OCI-LY7 (cell line): ENCODE measurements around the gene SCAMP5. TPM values are rescaled to one million over a fixed set of nuclear protein-coding genes. Genes with fewer than 3 reads are reported as not detected.
A peak's percentile ranks its signal among the peaks of the same experiment; 100 is the strongest.

Source experiments
- BruUV-seq: library from RNA; stranded (reverse); fragments of 400-500 nt; replicated peaks from 2 replicates; lab custom pipeline; 2021; lab: Mats Ljungman, UMichigan
- CTCF ChIA-PET: fragments of 300-600 bp; sonication (Branson Sonifier 250); formaldehyde crosslinking; loops from one replicate; lab custom pipeline; 2022; ENCODE audit warnings: antibody characterized with exemption; ENCODE audit not compliant: unreplicated experiment; lab: Charles Lee
- POLR2A ChIA-PET: fragments of 300-600 bp; sonication (Branson Sonifier 250); formaldehyde crosslinking; loops from one replicate; lab custom pipeline; 2022; ENCODE audit warnings: antibody characterized with exemption; lab: Charles Lee
- DNase-seq: peaks from one replicate; pipeline ENCODE4 v3.0.0-alpha.2; 2015; ENCODE audit warnings: low spot score
- H2AFZ ChIP-seq: fragments of 200-600 bp; sonication (generic), shearing (Covaris generic); 2 replicates; pipeline ENCODE4 v1.6.1; 2014; ENCODE audit warnings: mild to moderate bottlenecking, antibody characterized with exemption, low read length, moderate library complexity
- H3K27ac ChIP-seq: fragments of 200-600 bp; sonication (generic); 2 replicates; pipeline ENCODE4 v1.5.1; 2014; ENCODE audit warnings: mixed run types, low read depth, mild to moderate bottlenecking, moderate library complexity, low read length, inconsistent platforms; ENCODE audit not compliant: poor library complexity, severe bottlenecking
- H3K36me3 ChIP-seq: fragments of 200-600 bp; sonication (generic); 2 replicates; pipeline ENCODE4 v1.6.1; 2014; ENCODE audit warnings: mild to moderate bottlenecking, antibody characterized with exemption, low read length, moderate library complexity, mixed read lengths; ENCODE audit not compliant: insufficient read depth
- H3K4me1 ChIP-seq: fragments of 200-600 bp; sonication (generic); 2 replicates; pipeline ENCODE4 v1.5.1; 2014; ENCODE audit warnings: mild to moderate bottlenecking, low read length; ENCODE audit not compliant: insufficient read depth, poor library complexity, severe bottlenecking
- H3K4me2 ChIP-seq: fragments of 200-600 bp; sonication (generic); 2 replicates; pipeline ENCODE4 v1.6.1; 2014; ENCODE audit warnings: mild to moderate bottlenecking, low read length
- H3K4me3 ChIP-seq: fragments of 200-600 bp; sonication (generic); 2 replicates; pipeline ENCODE4 v1.5.1; 2014; ENCODE audit warnings: mild to moderate bottlenecking, low read depth, low read length; ENCODE audit not compliant: poor library complexity, severe bottlenecking
- H3K79me2 ChIP-seq: fragments of 200-600 bp; sonication (generic); 2 replicates; pipeline ENCODE4 v1.6.1; 2016; ENCODE audit warnings: low read depth, mild to moderate bottlenecking, low read length, moderate library complexity, mixed read lengths; ENCODE audit not compliant: insufficient read depth
- H3K9me2 ChIP-seq: fragments of 200-600 bp; sonication (generic); 2 replicates; pipeline ENCODE4 v1.6.1; 2016; ENCODE audit warnings: mild to moderate bottlenecking, low read length, mixed read lengths; ENCODE audit not compliant: insufficient read depth
- H3K9me3 ChIP-seq: fragments of 200-600 bp; sonication (generic); 2 replicates; pipeline ENCODE4 v1.6.1; 2014; ENCODE audit warnings: mild to moderate bottlenecking, mixed run types, low read length, mixed read lengths
- H4K20me1 ChIP-seq: fragments of 200-600 bp; sonication (generic); 2 replicates; pipeline ENCODE4 v1.6.1; 2014; ENCODE audit warnings: mild to moderate bottlenecking, antibody characterized with exemption, low read length, moderate library complexity, mixed read lengths; ENCODE audit not compliant: insufficient read depth
- EZH2phosphoT487 ChIP-seq: fragments of 200-600 bp; sonication (generic); IDR thresholded peaks from 2 replicates; pipeline ENCODE4 v1.6.1; 2018; ENCODE audit warnings: low read depth, borderline replicate concordance, mild to moderate bottlenecking, mixed run types, antibody characterized with exemption, low read length, moderate library complexity, mixed read lengths
- intact Hi-C: fragments of 100-400 bp; cut with micrococcal nuclease; formaldehyde crosslinking; loops from one replicate; pipeline ENCODE4 v1.10.0; 2022; ENCODE audit not compliant: unreplicated experiment
- total RNA-seq, 2 experiments: library from RNA; depleted of rRNA in 1 of 2; stranded (reverse); fragments of >200 nt in 1 of 2; shearing (Covaris generic) in 1 of 2; gene quantifications; 2 replicates each; pipeline ENCODE4 v1.2.3, GENCODE V29; 2014 to 2022
- TF ChIP-seq, protein P1 (sequence below): fragments of 200-600 bp; sonication (generic); conservative IDR thresholded peaks from 2 replicates; pipeline ENCODE4 v1.5.1; 2014; ENCODE audit warnings: mild to moderate bottlenecking, antibody characterized with exemption, low read length, moderate library complexity, mixed read lengths

SCAMP5 gene
- total RNA-seq, 2 experiments from 2014 or later: 29.4 to 43.7 TPM

DNA sequence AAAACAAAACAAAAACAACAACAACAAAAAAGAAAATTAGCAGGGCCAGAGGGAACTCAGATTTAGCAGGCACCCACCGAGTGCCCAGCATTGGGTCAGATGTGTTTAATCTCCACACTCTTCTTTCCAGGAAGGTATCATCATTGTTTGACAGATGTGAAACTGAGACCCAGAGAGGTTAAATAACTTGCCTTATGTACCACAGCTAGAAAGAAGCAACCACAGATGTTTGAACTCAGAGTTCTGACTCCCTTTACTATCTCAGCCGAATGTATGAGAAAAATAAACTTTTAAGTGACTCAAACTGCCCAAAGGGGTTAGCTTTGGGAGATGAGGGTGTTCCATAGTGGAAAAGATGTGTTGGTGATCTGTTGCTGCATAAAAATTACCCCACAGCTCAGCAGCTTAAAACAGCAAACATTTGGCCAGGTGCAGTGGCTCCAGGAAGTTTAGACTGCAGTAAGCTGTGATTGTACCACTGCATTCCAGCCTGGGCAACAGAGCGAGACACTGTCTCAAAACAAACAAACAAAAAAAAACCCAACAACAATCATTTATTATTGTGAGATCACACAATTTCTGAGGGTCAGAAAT, 34.3 kb upstream of the SCAMP5 start:
- ChIA-PET POLR2A (no interaction called here), CTCF (interaction anchor here (0.9 kb wide), 1 partner anchor 10 kb away, joined by 3 read pairs; no protein-coding TSS in a partner anchor)
- BruUV-seq: no TSS peak
- H3K4me3 ChIP-seq: no peak overlapping the region
- H2AFZ ChIP-seq: peak overlapping the region; percentile 68
- no peaks in the 10 kb centered on the region for H4K20me1 ChIP-seq
- H3K9me2 ChIP-seq: no peaks in the 10 kb centered on the region
- H3K27ac ChIP-seq: peak overlapping the region; percentile 16
- intact Hi-C loops: loop anchor here (5.0 kb wide), 1 partner anchor 214 kb away; the partner anchor contains the start of gene CYP1A2
- peaks cover 40% of the 10 kb centered on the region for H3K4me1 ChIP-seq
- TF ChIP-seq, protein P1, sequence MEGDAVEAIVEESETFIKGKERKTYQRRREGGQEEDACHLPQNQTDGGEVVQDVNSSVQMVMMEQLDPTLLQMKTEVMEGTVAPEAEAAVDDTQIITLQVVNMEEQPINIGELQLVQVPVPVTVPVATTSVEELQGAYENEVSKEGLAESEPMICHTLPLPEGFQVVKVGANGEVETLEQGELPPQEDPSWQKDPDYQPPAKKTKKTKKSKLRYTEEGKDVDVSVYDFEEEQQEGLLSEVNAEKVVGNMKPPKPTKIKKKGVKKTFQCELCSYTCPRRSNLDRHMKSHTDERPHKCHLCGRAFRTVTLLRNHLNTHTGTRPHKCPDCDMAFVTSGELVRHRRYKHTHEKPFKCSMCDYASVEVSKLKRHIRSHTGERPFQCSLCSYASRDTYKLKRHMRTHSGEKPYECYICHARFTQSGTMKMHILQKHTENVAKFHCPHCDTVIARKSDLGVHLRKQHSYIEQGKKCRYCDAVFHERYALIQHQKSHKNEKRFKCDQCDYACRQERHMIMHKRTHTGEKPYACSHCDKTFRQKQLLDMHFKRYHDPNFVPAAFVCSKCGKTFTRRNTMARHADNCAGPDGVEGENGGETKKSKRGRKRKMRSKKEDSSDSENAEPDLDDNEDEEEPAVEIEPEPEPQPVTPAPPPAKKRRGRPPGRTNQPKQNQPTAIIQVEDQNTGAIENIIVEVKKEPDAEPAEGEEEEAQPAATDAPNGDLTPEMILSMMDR: no peak
- no peak for TF ChIP-seq EZH2phosphoT487
- DNase-seq: no peak
- no peaks in the 10 kb centered on the region for H3K9me3 ChIP-seq
- H3K4me2 ChIP-seq: peak overlapping the region; percentile 58
- H3K36me3 ChIP-seq: no peaks in the 10 kb centered on the region
- H3K79me2 ChIP-seq: no peaks in the 10 kb centered on the region

DNA sequence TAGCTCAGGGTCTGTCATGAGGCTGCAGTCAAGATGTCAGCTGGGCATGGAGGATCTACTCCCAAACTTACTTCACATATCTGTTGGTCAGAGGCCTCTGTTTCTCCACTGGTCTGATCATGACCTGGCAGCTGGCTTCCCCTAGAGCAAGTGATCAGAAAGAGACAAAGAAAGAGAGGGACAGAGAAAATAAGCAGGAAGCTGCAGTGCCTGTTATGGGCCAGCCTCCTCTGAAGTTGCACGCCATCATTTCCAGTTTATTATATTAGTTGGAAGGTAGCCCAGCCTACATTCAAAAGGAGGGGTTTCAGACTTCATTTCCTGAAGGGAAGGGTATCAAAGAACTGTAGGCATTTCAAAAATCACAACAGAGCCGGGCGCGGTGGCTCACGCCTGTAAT, 33.7 kb upstream of the SCAMP5 start:
- Histone ChIP-seq H2AFZ (peak overlapping the region; percentile 68), H3K4me3 (no peak overlapping the region), H3K9me2 (no peaks in the 10 kb centered on the region), H3K27ac (no peak overlapping the region), H3K79me2 (no peaks in the 10 kb centered on the region), H3K36me3 (no peaks in the 10 kb centered on the region), H3K9me3 (no peaks in the 10 kb centered on the region), H4K20me1 (no peaks in the 10 kb centered on the region), H3K4me1 (peaks cover 36% of the 10 kb centered on the region), H3K4me2 (peak overlapping the region; percentile 58)
- ChIA-PET CTCF (interaction anchor here (0.9 kb wide), 1 partner anchor 11 kb away, joined by 3 read pairs; no protein-coding TSS in a partner anchor), POLR2A (no interaction called here)
- no peak for DNase-seq
- intact Hi-C loops: loop anchor here (5.0 kb wide), 1 partner anchor 214 kb away; the partner anchor contains the start of gene CYP1A2
- no TSS peak for BruUV-seq
- no peak for TF ChIP-seq EZH2phosphoT487
- TF ChIP-seq, protein P1: no peak

DNA sequence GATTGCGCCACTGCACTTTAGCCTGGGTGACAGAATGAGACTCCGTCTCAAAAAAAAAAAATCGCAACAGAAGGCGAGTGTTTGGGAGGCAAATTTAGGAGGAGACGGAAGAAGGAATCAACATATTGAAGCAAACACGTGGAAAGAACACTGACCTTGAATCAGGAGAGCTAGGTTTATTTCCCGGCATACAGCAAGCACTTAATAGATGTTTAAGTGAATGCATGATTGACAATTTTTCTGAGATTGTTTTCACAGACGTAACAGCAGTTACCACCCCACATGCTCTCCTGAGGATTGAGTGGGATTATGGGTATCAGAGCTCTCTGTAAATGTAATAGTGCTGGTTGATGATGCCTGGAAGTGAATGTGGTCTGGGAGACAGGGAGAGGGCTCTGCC, 33.1 kb upstream of the SCAMP5 start:
- CTCF ChIA-PET: no interaction called here
- H3K4me3 ChIP-seq: no peak overlapping the region
- no peaks in the 10 kb centered on the region for H4K20me1 ChIP-seq
- no peak overlapping the region for H3K27ac ChIP-seq
- H3K4me2 ChIP-seq: no peak overlapping the region
- TF ChIP-seq EZH2phosphoT487: no peak
- TF ChIP-seq, protein P1: no peak
- DNase-seq: no peak
- H3K9me2 ChIP-seq: no peaks in the 10 kb centered on the region
- intact Hi-C loops: loop anchor here (5.0 kb wide), 1 partner anchor 215 kb away; the partner anchor contains the start of gene CYP1A2
- peaks cover 32% of the 10 kb centered on the region for H3K4me1 ChIP-seq
- no peak overlapping the region for H2AFZ ChIP-seq
- BruUV-seq: no TSS peak
- POLR2A ChIA-PET: no interaction called here
- H3K79me2 ChIP-seq: no peaks in the 10 kb centered on the region
- H3K9me3 ChIP-seq: no peaks in the 10 kb centered on the region
- H3K36me3 ChIP-seq: no peaks in the 10 kb centered on the region
